A549 (cell line): ENCODE results near the gene MGRN1. TPM values are rescaled to one million over a fixed set of nuclear protein-coding genes. Genes with fewer than 3 reads are reported as not detected.

Experiments used
- ATOH8 ChIP-seq: fragments of 250-450 bp; sonication (Bioruptor Pico); IDR thresholded peaks from 2 replicates; pipeline ENCODE4 v1.5.0; 2020; ENCODE audit warnings: low read depth, mild to moderate bottlenecking, moderate library complexity
- BCL3 ChIP-seq: fragments of >200 bp; sonication (Bioruptor Twin); formaldehyde crosslinking; IDR thresholded peaks from 3 replicates; pipeline ENCODE4 v1.6.1; 2016
- CBX8 ChIP-seq: fragments of 200-600 bp; sonication (generic); IDR thresholded peaks from 2 replicates; pipeline ENCODE4 v1.6.1; 2016
- CHD2 ChIP-seq: fragments of 150-350 bp; IDR thresholded peaks from 2 replicates; pipeline ENCODE4 v1.6.1; 2014; ENCODE audit warnings: low read length; ENCODE audit not compliant: partially characterized antibody
- CTCF ChIP-seq: fragments of >200 bp; sonication (Bioruptor Twin); formaldehyde crosslinking; IDR thresholded peaks from 3 replicates; pipeline ENCODE4 v1.5.1; 2016
- E2F6 ChIP-seq: IDR thresholded peaks from 2 replicates; pipeline ENCODE4 v1.6.1; 2012; ENCODE audit warnings: low read depth, borderline replicate concordance
- EHF ChIP-seq: fragments of 250-450 bp; sonication (Bioruptor Pico); IDR thresholded peaks from 2 replicates; pipeline ENCODE4 v1.5.0; 2020; ENCODE audit warnings: mild to moderate bottlenecking
- ELK1 ChIP-seq: fragments of 150-350 bp; IDR thresholded peaks from 2 replicates; pipeline ENCODE4 v1.6.1; 2014; ENCODE audit warnings: low read depth, mild to moderate bottlenecking, low read length
- FOSB ChIP-seq: fragments of 250-450 bp; sonication (Bioruptor Pico); IDR thresholded peaks from 2 replicates; pipeline ENCODE4 v1.5.0; 2020; ENCODE audit warnings: mild to moderate bottlenecking, moderate library complexity
- HDAC2 ChIP-seq: fragments of 200-600 bp; sonication (generic); IDR thresholded peaks from 2 replicates; pipeline ENCODE4 v1.6.1; 2016
- HES2 ChIP-seq: fragments of >200 bp; sonication (Bioruptor Twin); formaldehyde crosslinking; IDR thresholded peaks from 2 replicates; pipeline ENCODE4 v1.6.1; 2016
- HEYL ChIP-seq: fragments of 250-450 bp; sonication (Bioruptor Pico); IDR thresholded peaks from 2 replicates; pipeline ENCODE4 v1.8.0; 2021; ENCODE audit warnings: mild to moderate bottlenecking, moderate library complexity
- HMGXB4 ChIP-seq: fragments of 250-450 bp; sonication (Bioruptor Pico); IDR thresholded peaks from 2 replicates; pipeline ENCODE4 v1.5.0; 2021; ENCODE audit warnings: mild to moderate bottlenecking, moderate library complexity, borderline replicate concordance
- JUN ChIP-seq, 2 experiments: fragments of >200 bp; sonication (Bioruptor Twin); formaldehyde crosslinking; IDR thresholded peaks; 2 replicates in 1 of 2; 3 replicates in 1 of 2; pipeline ENCODE4 v1.6.1; 2016 to 2017
- JUNB ChIP-seq: fragments of >200 bp; sonication (Bioruptor Twin); formaldehyde crosslinking; IDR thresholded peaks from 2 replicates; pipeline ENCODE4 v1.6.1; 2016
- MAFK ChIP-seq: fragments of 450-650 bp; IDR thresholded peaks from 2 replicates; pipeline ENCODE4 v1.6.1; 2014; ENCODE audit not compliant: partially characterized antibody
- MAX ChIP-seq: IDR thresholded peaks from 2 replicates; pipeline ENCODE4 v1.6.1; 2012
- MYC ChIP-seq: IDR thresholded peaks from 2 replicates; pipeline ENCODE4 v1.6.1; 2012; ENCODE audit warnings: mild to moderate bottlenecking, inconsistent platforms, low read length, improper control_type of control experiment, borderline replicate concordance
- NFE2L2 ChIP-seq: fragments of 150-350 bp; conservative IDR thresholded peaks from 2 replicates; pipeline ENCODE4 v1.6.1; 2014; ENCODE audit warnings: low read length
- NPAS2 ChIP-seq: fragments of 250-450 bp; sonication (Bioruptor Pico); IDR thresholded peaks from 2 replicates; pipeline ENCODE4 v1.8.0; 2022; ENCODE audit warnings: mild to moderate bottlenecking, moderate library complexity, borderline replicate concordance
- PBX3 ChIP-seq: IDR thresholded peaks from 2 replicates; pipeline ENCODE4 v1.6.1; 2012
- POLR2A ChIP-seq: IDR thresholded peaks from 2 replicates; pipeline ENCODE4 v1.6.1; 2012; ENCODE audit warnings: mild to moderate bottlenecking, low read length
- POLR2AphosphoS2 ChIP-seq: conservative IDR thresholded peaks from 2 replicates; pipeline ENCODE4 v1.6.1; 2012; ENCODE audit warnings: low read length, improper control_type of control experiment, inconsistent platforms
- RAD21 ChIP-seq, 2 experiments: fragments of >200 bp in 1 of 2; sonication (Bioruptor Twin) in 1 of 2; formaldehyde crosslinking in 1 of 2; IDR thresholded peaks in 1 of 2; conservative IDR thresholded peaks in 1 of 2; 2 replicates in 1 of 2; 3 replicates in 1 of 2; pipeline ENCODE4 v1.6.1; 2012 to 2018; ENCODE audit warnings: inconsistent platforms in 1 of 2
- RCOR1 ChIP-seq: fragments of 150-350 bp; IDR thresholded peaks from 2 replicates; pipeline ENCODE4 v1.6.1; 2014; ENCODE audit warnings: antibody characterized with exemption, low read length, low read depth
- REST ChIP-seq: fragments of 200-600 bp; sonication (generic); IDR thresholded peaks from 2 replicates; pipeline ENCODE4 v1.6.1; 2016; ENCODE audit warnings: antibody characterized with exemption, mild to moderate bottlenecking, moderate library complexity
- RNF2 ChIP-seq: fragments of 200-600 bp; sonication (generic); IDR thresholded peaks from 2 replicates; pipeline ENCODE4 v1.6.1; 2016; ENCODE audit warnings: low read depth, mild to moderate bottlenecking, antibody characterized with exemption, moderate library complexity, borderline replicate concordance
- TP53 ChIP-seq: fragments of 250-450 bp; sonication (Bioruptor Pico); IDR thresholded peaks from 2 replicates; pipeline ENCODE4 v1.5.0; 2021; ENCODE audit warnings: mild to moderate bottlenecking, moderate library complexity
- ZFP36 ChIP-seq: fragments of 450-650 bp; IDR thresholded peaks from 2 replicates; pipeline ENCODE4 v1.6.1; 2014; ENCODE audit warnings: borderline replicate concordance; ENCODE audit not compliant: partially characterized antibody
- polyA plus RNA-seq, 4 experiments: library from polyadenylated mRNA; depleted of rRNA in 3 of 4; stranded (reverse); fragments of >200 nt; fragmentation: RNase III in 1 of 4; extraction: RNeasy Plus Mini Kit Qiagen cat#74134 plus additional on column Dnase treatment in 1 of 4; gene quantifications; 2 replicates in 3 of 4; 3 replicates in 1 of 4; pipeline ENCODE4 v1.2.3, GENCODE V29; 2011 to 2017

The MGRN1 gene
- polyA plus RNA-seq, 2 of the 4 experiments (the other 2 are of a cell fraction), result 4.3 to 29.9 TPM

GRCh38 chr16:4734063-4734729 is 109.6 kb downstream of the MGRN1 start, which contains the start of the genes ANKS3 and DNAAF8 (continued):
- TF ChIP-seq PBX3 (peak; percentile 48; the same call in 1 of the 2 replicates), NPAS2 (no peak), RNF2 (no peak), TP53 (no peak), REST (peak; percentile 61; the same call in 1 of the 2 replicates), ELK1 (no peak), CBX8 (no peak), JUNB (no peak), JUN (IDR thresholded peaks at IDR 0.05) (peak; percentile 49 to 84; a peak in 4 of 5 replicates), RAD21 (conservative IDR thresholded peaks at IDR 0.05 in 1 of 2, IDR thresholded peaks at IDR 0.05 in 1 of 2) (no peak), E2F6 (no peak), NFE2L2 (no peak), HMGXB4 (CRISPR knock-in tag) (no peak), FOSB (CRISPR knock-in tag) (no peak), CHD2 (no peak), POLR2AphosphoS2 (no peak; the same call in 1 of the 2 replicates), MAX (peak; percentile 88), EHF (CRISPR knock-in tag) (no peak), HES2 (no peak), RCOR1 (no peak), HDAC2 (peak; percentile 77; the same call in 1 of the 2 replicates), CTCF (no peak), ZFP36 (no peak), POLR2A (peak; percentile 63), HEYL (CRISPR knock-in tag) (no peak), MAFK (no peak), BCL3 (no peak), ATOH8 (CRISPR knock-in tag) (no peak), MYC (peak; percentile 54; the same call in 1 of the 2 replicates)
